GM21423 (cell line): ENCODE results near the gene LILRB4.
"Not testable (repeated sequence)": the region's sequence is repeated elsewhere in the genome, so short reads cannot be mapped to it uniquely, and the experiment has no call there.

ENCODE experiments used
- ATAC-seq: cut with Tn5 transposase; IDR thresholded peaks from one replicate; pipeline ENCODE4 v1.9.1; 2021; ENCODE audit warnings: mild to moderate bottlenecking, moderate library complexity; ENCODE audit not compliant: unreplicated experiment

LILRB4 gene

DNA sequence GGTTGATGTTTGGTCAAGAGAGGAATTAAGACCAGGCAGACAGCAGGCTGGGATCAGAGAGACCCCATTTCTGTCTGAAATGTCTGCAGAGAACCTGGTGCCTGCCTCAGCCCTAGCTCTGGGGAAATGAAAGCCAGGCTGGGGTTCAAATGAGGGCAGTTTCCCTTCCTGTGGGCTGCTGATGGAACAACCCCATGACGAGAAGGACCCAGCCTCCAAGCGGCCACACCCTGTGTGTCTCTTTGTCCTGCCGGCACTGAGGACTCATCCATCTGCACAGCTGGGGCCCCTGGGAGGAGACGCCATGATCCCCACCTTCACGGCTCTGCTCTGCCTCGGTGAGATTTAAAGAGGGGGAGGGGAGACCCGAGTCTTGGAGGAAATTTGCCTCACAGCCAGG, at the start of gene LILRB4:
Gene LILRB4 (plus strand): TSS at position 256 of the 400 bp plus-strand sequence. CDS start 49 bp downstream, at position 305.
- ATAC-seq = no peak

DNA sequence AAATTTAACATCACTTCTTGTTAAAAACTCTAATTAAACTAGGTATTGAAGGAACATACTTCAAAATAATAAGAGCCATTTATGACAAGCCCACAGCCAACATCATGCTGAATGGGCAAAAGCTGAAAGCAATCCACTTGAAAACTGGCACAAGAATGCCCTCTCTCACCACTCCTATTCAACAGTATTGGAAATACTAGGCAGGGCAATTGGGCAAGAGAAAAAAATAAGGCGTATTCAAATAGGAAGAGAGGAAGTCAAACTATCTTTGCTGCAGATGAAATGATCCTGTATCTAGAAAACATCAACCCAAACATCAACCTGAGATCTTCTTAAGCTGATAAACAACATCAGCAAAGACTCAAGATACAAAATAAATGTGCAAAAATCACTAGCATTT, 48.1 kb upstream of the LILRB4 start:
- no peak for ATAC-seq

DNA sequence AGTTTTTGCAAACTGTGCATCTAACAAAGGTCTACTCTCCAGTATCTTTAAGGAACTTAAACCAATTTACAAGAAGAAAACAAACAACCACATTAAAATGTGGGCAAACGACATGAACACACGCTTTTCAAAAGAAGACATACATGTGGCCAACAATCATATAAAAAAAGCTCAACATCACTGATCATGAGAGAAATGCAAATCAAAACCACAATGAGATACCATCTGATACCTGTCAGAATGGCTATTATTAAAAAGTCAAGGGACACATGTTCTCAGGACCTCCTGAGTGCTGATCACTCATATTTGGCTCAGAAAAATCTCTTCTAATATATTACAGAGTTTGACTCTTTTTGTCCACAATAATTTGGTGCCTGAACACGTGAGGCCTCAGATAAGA, 46.7 kb upstream of the LILRB4 start:
- ATAC-seq = peak; percentile 22

DNA sequence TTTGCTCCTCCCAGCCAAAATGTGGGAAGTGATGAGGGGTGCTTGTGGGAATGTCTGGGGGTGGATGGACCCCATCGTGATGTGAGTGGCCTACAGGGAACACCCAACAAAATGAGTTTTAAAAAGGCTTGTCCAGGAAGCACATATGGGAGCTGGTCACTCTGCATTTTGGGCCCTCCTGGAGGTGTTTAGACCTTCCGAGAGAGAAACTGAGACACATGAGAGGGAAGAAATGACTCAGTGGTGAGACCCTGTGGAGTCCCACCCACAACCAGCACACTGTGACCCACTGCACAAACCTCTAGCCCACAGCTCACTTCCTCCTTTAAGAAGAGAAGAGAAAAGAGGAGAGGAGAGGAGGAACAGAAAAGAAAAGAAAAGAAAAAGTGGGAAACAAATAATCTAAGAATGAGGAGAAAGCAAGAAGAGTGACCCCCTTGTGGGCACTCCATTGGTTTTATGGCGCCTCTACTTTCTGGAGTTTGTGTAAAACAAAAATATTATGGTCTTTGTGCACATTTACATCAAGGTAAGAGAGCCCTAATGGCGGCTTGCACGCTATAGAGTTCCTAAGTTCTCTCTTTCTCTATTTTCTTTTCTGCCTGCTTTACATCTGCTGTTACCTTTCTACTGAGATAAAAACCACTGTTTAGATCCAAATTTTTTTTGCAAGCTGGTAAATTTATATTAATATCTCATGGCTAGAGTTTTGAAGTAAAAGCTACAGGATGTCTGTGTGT, 45.8 kb upstream of the LILRB4 start:
- peak; percentile 89 for ATAC-seq

DNA sequence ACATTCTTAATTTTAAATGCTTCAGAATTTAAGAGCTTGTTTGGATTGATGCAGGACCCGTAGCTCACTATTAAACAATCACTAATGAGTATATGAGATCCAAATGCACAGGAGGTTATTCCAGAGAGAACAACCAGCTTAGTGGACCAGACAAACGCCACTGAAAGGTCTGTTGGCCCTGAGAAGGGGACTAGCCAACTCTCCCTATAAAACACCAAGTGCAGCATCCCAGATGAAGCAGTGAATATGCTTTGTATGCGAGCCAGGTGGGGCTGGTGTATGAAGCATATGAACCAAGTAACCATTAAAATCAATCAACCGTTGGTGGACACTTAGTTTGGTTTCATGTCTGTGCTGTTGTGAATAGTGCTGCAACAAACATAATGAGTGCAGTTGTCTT, 42.3 kb upstream of the LILRB4 start:
- ATAC-seq = no peak

DNA sequence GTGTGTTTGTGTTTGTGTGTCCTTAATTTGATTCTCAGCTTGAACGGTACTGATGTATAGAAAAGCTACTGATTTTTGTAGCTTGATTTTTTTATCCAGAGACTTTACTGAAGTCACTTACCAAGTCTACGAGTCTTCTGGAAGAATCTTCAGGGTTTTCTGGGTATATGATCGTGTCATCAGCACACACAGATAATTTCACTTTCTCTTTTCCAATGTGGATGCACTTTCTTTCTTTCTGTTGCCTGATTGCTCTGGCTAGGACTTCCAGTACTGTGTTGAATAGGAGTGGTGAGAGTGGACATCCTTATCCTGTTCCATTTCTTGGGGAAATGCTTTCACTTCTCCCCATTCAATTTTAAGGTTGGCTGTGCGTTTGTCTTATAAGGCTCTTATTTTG, 40.4 kb upstream of the LILRB4 start:
- ATAC-seq = no peak

DNA sequence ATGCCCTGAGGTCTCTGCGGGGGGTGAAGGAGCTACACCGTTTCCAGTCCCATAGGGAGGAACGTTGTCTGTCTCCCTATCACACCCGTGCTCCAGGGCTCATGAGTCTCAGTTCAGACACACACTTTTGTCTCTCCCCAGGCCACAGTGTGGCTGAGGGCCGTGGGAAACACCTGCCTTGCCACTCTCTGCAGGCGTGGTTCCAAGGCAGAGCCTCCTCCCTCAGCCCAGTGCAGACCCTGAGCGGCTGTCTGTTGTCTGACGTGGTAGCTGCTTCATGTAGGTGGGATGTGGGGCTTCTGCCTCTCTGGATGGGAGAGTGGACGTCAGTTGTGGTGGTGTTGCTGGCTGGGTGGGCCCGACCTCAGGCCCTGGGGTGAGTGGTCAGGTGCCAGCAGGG, 38.6 kb upstream of the LILRB4 start:
- ATAC-seq = not testable (repeated sequence)

DNA sequence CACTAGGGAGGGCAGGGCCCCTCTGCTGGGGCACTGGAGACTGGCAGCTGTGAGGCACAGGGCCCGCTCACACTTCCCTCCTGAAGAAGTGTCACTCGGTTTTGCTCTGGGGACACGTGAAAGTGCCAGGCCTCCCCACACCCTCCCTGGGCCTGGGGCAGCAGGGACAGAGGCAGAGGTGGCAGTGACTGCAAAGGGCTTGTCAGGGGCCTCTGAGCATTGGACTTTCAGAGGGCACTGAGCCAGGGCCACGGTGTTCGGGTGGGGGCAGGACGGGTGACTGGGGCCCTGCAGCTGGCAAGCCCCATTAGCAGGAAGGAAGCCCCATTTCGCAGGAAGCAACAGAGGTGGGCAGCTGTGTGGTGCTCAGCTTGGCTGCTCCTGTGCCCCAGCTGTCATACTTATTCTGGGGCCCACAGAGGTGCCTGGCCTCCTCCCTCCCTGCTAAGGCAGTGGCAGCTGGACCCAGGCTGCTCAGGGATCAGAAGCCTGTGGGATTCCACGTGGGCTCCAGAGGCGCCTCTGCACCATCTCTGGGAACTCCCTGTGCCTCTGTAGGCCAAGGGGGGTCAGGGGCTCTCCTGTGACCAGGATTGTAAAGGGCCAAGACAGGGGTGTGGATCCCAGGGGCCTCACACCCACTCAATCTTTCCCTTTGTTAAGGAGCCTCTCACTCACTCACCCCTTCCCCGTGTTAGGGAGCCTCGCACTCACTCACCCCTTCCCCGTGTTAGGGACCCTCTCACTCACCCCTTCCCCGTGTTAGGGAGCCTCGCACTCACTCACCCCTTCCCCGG, 37.7 kb upstream of the LILRB4 start:
- not testable (repeated sequence) for ATAC-seq

DNA sequence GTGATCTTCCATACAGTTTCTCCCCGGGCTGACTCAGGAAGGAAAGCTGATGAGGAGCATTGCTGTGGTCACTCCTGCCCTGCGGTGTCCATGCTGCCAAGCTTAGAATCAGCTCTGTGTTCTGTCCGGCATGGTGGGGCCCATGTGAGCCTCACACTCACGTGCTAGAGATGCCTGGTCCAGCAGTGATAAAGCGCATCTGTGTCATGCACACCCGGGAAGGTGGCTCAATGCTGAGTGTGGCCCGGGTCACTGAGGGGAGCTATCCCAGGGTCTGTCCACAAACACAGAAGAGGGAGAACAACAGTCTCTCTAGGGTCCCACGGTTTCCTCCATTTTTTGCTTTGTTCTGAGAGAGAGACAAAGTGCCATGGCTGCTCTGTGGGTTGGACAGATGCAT, 36.0 kb upstream of the LILRB4 start:
- no peak for ATAC-seq

DNA sequence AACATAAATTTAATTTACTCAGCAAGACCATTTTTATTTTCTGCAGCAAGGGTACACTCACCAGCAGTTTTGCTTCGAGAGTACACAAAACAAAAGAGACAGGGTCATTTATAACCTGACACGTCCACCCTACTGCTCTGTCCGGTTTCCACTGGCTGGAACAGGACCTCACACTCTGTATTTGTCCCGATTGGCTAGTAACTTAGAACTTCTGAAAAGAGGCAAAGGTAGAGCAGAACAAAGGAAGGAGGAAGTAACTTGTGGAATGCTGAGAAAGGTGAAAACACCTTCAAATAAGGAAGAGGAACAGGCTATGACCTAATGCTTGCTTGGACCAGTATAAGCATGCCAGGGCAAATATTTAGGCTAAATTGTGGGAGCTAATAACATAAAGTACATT, 34.9 kb upstream of the LILRB4 start:
- not testable (repeated sequence) for ATAC-seq

DNA sequence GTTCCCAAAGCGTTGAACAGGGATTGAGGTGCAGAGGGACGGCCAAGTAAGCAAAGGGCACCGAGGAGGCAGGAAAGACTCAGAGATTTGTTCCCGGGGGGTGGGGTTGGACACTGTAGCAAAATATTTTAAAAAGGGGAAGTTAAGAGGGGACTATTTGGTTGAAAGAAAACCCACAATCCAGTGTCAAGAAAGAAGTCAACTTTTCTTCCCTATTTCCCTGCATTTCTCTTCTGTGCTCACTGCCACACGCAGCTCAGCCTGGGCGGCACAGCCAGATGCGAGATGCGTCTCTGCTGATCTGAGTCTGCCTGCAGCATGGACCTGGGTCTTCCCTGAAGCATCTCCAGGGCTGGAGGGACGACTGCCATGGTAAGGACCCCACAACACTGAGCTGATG, 32.5 kb upstream of the LILRB4 start, which contains the start of gene LILRB1:
Gene LILRB1 (plus strand): TSS at position 223 of the 400 bp plus-strand sequence. CDS start 590 bp downstream, outside the sequence.
- ATAC-seq = not testable (repeated sequence)

DNA sequence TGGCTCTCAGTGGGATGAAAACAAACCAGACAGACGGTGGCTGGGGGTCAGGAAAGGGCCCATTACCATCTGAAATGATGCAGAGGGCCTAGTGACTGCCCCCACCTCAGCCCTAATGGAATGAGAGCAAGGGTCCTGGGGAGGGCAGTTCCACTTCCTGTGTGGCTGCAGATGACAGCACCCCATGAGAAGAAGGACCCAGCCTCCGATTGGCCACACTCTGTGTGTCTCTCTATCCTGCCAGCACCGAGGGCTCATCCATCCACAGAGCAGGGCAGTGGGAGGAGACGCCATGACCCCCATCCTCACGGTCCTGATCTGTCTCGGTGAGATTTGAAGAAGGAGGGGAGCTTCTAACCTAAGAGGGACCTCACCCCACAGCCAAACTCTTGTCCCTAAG, 32.0 kb upstream of the LILRB4 start:
- ATAC-seq = no peak

DNA sequence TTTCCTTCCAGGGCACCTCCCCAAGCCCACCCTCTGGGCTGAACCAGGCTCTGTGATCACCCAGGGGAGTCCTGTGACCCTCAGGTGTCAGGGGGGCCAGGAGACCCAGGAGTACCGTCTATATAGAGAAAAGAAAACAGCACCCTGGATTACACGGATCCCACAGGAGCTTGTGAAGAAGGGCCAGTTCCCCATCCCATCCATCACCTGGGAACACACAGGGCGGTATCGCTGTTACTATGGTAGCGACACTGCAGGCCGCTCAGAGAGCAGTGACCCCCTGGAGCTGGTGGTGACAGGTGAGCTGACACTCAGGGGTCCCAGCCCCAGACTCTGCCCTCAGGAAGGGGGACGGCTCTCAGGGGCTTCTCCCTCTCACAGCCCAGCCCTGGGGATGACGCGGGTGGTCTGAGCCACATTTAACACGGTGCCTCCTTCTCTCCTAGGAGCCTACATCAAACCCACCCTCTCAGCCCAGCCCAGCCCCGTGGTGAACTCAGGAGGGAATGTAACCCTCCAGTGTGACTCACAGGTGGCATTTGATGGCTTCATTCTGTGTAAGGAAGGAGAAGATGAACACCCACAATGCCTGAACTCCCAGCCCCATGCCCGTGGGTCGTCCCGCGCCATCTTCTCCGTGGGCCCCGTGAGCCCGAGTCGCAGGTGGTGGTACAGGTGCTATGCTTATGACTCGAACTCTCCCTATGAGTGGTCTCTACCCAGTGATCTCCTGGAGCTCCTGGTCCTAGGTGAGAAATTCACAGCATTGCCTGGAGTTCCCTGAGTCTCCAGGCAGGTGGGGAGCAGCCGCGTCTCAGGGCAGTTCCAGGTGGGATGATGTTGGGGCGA, 31.1 kb upstream of the LILRB4 start:
- ATAC-seq = not testable (repeated sequence)

DNA sequence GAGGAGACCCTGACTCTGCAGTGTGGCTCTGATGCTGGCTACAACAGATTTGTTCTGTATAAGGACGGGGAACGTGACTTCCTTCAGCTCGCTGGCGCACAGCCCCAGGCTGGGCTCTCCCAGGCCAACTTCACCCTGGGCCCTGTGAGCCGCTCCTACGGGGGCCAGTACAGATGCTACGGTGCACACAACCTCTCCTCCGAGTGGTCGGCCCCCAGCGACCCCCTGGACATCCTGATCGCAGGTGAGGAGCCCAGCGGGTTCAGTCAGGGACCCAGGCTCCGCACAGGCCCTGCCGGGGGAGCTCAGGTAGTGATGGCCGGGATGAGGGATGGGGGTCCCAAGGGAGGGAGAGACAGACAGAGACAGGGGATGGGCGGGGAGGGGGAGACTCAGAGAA, 30.3 kb upstream of the LILRB4 start:
- not testable (repeated sequence) for ATAC-seq

DNA sequence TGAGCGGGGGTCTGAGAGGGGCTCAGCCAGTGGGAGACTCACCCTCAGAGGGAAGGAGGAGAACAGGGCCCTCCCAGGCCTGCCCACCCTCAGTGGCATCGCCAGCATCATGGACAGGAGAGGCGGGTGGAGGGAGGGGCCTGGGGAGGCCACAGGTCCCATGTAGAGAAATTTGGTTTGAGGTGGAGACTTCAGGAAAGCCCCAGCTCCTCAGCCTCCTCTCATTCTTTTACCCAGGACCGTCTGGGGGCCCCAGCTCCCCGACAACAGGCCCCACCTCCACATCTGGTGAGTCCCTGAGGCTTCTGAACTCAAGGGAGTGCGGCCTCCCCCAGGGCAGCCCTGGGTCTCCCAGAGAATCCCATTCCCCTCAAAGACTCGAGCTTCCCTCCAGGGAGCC, 29.4 kb upstream of the LILRB4 start:
- no peak for ATAC-seq

DNA sequence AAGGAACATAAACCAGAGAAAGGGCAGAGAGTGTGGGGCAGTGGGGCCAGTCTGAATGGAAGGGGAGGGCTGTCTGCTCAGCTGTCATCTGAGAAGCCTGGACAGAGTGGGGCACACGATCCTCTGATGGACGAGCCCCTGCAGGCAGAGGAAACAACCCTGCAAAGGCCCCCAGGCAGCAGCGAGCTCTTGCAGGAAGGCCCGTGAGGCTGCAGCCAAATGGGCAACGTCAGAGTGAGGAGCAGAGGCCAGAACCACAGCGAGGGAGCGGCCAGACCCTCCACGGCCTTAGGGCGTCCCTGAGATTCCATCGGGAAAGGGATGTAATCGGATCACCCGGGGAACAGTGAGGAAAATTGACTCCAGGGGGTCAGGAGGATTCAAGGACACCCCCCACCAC, 26.7 kb upstream of the LILRB4 start:
- not testable (repeated sequence) for ATAC-seq

DNA sequence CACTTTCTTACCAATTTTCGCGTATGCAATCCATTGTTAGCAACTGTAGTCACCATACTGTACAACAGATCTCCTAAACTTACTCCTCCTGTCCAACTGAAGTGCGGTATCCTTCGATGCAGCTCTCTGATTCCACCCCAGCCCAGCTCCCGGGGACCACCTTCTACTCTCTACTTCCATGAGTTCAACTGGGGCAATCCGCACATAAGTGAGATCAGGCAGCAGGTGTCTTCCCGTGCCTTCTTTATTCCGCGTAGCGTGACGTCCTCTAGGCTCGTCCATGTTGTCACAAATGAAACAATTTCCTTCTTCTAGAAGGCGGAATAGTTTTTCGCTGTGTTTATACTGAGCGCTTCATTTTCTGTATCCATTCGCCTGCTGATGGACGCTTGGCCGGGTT, 24.1 kb upstream of the LILRB4 start:
- ATAC-seq = no peak

DNA sequence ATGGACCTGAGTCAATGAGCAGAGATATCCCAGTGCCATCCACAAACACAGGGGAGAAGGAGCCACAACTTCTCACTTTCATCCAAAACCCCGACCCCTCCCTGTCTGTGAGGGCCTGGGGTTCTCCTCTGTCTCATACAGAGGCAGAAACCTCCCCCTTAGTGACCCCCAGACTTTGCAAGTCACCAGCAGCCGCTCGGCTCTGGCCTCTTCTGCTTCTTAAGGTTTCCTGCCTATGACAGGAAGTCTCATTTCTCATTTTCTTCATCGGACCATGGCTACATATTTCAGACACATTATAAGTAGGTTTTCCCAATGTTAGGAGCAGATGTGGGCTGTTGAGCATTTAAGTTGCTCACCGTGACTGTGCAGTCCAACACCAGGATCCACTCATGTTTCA, 19.8 kb upstream of the LILRB4 start:
- ATAC-seq = not testable (repeated sequence)

DNA sequence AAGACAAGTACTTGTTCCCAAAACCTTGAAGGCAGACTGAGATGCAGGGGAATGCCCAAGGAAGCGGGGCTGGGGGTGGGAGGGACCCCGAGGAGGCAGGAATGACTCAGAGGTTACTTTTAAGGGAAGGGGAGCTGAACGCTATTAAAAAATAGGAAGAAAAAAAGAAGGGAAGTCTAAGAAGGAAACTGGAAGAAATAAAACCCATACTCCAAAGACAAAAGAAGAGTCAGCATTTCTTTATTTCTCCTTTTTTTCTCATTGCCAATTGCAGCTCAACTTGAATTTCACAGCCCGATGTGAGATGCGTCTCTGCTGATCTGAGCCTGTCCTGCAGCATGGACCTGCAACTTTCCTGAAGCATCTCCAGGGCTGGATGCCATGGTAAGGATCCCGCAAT, 19.2 kb upstream of the LILRB4 start:
- ATAC-seq = not testable (repeated sequence)

DNA sequence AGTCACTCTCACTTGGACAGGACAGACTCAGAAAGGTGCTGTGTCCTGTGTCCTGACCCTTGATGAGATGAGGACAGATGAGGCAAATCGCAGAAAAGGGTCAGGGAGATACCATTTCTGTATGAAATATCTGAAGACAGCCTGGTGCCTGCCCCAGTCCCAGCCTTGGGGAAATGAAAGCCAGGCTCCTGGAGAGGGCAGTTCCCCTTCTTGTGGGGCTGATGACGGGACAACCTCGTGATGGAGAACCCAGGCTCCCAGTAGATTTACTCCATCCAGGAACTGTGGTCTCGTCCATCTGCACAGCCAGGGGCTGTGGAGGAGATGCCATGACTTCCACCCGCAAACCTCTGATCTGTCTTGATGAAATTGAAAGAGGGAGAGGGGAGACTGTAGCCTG, 18.7 kb upstream of the LILRB4 start:
- no peak for ATAC-seq

DNA sequence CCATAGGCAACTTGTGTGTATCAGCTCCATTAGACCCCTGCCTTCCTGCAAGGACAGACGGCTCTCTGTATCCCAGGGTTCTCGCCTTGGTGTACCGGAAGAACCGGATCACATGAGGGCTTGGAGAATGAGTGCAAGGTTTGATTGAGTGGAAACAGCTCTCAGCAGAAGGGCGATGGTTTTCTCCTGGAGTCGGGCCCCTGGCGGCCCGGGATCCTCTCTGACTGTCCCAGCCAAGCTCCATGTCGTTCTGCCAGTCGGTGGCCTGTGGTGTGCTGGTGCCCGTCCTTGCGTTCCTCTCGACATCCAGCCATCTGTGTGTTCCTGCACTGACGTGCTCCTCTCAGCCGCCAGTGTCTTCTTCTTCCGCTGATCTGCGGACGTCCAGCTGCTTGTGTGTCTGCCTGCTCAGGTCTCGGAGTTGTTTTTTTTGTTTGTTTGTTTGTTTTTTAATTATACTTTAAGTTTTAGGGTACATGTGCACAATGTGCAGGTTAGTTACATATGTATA, 16.4 kb upstream of the LILRB4 start:
- no peak for ATAC-seq
